ENCODE results near the gene STUM. TPM values are rescaled to one million over a fixed set of nuclear protein-coding genes. Genes with fewer than 3 reads are reported as not detected.

The STUM gene
- total and polyA plus RNA-seq, 10 of the 15 experiments (the other 5 are each of a cell fraction or from before 2014, with no cell fraction given), result under 0.01 to 0.15 (median 0.09) TPM; not detected in 5

DNA sequence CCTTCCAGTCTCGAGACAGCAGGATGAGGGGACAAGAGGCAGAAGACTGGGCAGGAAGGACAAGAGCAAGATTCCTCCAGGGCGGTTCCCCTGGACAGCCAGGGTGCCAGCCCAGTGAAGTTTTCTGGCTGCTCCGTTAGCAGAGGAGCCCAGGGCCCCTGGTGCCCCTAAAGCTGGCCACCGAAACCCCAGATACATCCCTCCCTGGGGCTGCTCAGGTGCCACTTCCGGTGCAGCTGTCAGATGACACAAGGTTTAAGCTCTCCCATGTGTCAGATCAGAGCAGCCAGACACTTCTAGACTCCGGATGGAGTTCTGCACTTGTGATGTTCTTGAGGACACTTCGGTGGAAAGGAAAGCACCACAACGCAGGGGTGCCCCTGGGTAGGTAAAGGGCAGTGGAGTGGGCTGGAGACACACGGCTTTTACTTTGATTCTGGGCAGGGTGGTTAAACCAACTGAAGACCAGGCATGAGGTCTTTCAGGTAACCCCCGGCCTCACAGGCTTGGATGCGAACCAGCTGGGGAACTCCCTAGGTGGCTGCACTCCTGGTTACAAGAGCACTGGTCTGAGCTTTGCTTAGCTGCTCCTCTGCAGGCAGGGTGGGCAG lies 104.9 kb downstream of the STUM start (continued):
- TF ChIP-seq, protein P1, sequence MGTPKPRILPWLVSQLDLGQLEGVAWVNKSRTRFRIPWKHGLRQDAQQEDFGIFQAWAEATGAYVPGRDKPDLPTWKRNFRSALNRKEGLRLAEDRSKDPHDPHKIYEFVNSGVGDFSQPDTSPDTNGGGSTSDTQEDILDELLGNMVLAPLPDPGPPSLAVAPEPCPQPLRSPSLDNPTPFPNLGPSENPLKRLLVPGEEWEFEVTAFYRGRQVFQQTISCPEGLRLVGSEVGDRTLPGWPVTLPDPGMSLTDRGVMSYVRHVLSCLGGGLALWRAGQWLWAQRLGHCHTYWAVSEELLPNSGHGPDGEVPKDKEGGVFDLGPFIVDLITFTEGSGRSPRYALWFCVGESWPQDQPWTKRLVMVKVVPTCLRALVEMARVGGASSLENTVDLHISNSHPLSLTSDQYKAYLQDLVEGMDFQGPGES (IDR thresholded peaks at IDR 0.05), result no peak
- TF ChIP-seq, protein P2, sequence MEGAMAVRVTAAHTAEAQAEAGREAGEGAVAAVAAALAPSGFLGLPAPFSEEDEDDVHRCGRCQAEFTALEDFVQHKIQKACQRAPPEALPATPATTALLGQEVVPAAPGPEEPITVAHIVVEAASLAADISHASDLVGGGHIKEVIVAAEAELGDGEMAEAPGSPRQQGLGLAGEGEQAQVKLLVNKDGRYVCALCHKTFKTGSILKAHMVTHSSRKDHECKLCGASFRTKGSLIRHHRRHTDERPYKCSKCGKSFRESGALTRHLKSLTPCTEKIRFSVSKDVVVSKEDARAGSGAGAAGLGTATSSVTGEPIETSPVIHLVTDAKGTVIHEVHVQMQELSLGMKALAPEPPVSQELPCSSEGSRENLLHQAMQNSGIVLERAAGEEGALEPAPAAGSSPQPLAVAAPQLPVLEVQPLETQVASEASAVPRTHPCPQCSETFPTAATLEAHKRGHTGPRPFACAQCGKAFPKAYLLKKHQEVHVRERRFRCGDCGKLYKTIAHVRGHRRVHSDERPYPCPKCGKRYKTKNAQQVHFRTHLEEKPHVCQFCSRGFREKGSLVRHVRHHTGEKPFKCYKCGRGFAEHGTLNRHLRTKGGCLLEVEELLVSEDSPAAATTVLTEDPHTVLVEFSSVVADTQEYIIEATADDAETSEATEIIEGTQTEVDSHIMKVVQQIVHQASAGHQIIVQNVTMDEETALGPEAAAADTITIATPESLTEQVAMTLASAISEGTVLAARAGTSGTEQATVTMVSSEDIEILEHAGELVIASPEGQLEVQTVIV (IDR thresholded peaks at IDR 0.05; ENCODE audit: borderline replicate concordance, partially characterized antibody), result no peak
- no peak for TF ChIP-seq MTA2 (IDR thresholded peaks at IDR 0.05; ENCODE audit: low read depth)
- TF ChIP-seq, protein P3, sequence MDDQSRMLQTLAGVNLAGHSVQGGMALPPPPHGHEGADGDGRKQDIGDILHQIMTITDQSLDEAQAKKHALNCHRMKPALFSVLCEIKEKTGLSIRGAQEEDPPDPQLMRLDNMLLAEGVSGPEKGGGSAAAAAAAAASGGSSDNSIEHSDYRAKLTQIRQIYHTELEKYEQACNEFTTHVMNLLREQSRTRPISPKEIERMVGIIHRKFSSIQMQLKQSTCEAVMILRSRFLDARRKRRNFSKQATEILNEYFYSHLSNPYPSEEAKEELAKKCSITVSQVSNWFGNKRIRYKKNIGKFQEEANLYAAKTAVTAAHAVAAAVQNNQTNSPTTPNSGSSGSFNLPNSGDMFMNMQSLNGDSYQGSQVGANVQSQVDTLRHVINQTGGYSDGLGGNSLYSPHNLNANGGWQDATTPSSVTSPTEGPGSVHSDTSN (IDR thresholded peaks at IDR 0.05; ENCODE audit: insufficient replicate concordance, low read depth, low read length), result no peak
- TF ChIP-seq RUNX3 (IDR thresholded peaks at IDR 0.05; ENCODE audit: low read length), result peak; percentile 58
- 0 out of 2 replicates have a peak, but pooled peaks have one; percentile 43 for TF ChIP-seq GATAD2B (conservative IDR thresholded peaks at IDR 0.05; ENCODE audit: low read depth)
- TF ChIP-seq JUNB (IDR thresholded peaks at IDR 0.05), result no peak
- no peak for TF ChIP-seq KDM1A (IDR thresholded peaks at IDR 0.05; ENCODE audit: borderline replicate concordance)
- TF ChIP-seq, protein P4, sequence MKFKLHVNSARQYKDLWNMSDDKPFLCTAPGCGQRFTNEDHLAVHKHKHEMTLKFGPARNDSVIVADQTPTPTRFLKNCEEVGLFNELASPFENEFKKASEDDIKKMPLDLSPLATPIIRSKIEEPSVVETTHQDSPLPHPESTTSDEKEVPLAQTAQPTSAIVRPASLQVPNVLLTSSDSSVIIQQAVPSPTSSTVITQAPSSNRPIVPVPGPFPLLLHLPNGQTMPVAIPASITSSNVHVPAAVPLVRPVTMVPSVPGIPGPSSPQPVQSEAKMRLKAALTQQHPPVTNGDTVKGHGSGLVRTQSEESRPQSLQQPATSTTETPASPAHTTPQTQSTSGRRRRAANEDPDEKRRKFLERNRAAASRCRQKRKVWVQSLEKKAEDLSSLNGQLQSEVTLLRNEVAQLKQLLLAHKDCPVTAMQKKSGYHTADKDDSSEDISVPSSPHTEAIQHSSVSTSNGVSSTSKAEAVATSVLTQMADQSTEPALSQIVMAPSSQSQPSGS (IDR thresholded peaks at IDR 0.05; ENCODE audit: low read length), result no peak
- TF ChIP-seq MEF2A (IDR thresholded peaks at IDR 0.05; ENCODE audit: insufficient read depth, low read depth, low read length), result no peak
- TF ChIP-seq ZSCAN29 (IDR thresholded peaks at IDR 0.05), result no peak
- TF ChIP-seq POLR2A (IDR thresholded peaks at IDR 0.05; ENCODE audit: low read depth, low read length), result no peak
- peak in 1 of 2 experiments; percentile 60; a peak in 2 of 4 replicates for TF ChIP-seq BHLHE40 (IDR thresholded peaks at IDR 0.05; ENCODE audit: borderline replicate concordance in 1 of 2, low read depth in 2 of 2, low read length in 1 of 2)
- TF ChIP-seq NFYA (IDR thresholded peaks at IDR 0.05; ENCODE audit: borderline replicate concordance, low read depth, low read length), result no peak
- TF ChIP-seq ZNF384 (IDR thresholded peaks at IDR 0.05; ENCODE audit: borderline replicate concordance, low read depth, low read length), result no peak
- no peak for TF ChIP-seq YY1 (IDR thresholded peaks at IDR 0.05; ENCODE audit: low read depth, low read length)
- TF ChIP-seq, protein P5, sequence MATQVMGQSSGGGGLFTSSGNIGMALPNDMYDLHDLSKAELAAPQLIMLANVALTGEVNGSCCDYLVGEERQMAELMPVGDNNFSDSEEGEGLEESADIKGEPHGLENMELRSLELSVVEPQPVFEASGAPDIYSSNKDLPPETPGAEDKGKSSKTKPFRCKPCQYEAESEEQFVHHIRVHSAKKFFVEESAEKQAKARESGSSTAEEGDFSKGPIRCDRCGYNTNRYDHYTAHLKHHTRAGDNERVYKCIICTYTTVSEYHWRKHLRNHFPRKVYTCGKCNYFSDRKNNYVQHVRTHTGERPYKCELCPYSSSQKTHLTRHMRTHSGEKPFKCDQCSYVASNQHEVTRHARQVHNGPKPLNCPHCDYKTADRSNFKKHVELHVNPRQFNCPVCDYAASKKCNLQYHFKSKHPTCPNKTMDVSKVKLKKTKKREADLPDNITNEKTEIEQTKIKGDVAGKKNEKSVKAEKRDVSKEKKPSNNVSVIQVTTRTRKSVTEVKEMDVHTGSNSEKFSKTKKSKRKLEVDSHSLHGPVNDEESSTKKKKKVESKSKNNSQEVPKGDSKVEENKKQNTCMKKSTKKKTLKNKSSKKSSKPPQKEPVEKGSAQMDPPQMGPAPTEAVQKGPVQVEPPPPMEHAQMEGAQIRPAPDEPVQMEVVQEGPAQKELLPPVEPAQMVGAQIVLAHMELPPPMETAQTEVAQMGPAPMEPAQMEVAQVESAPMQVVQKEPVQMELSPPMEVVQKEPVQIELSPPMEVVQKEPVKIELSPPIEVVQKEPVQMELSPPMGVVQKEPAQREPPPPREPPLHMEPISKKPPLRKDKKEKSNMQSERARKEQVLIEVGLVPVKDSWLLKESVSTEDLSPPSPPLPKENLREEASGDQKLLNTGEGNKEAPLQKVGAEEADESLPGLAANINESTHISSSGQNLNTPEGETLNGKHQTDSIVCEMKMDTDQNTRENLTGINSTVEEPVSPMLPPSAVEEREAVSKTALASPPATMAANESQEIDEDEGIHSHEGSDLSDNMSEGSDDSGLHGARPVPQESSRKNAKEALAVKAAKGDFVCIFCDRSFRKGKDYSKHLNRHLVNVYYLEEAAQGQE (IDR thresholded peaks at IDR 0.05; ENCODE audit: low read depth, low read length), result no peak
- TF ChIP-seq ESRRA (IDR thresholded peaks at IDR 0.05; ENCODE audit: low read length), result no peak
- TF ChIP-seq MYB (IDR thresholded peaks at IDR 0.05; ENCODE audit: borderline replicate concordance, low read depth, low read length), result no peak
- TF ChIP-seq POU2F2 (IDR thresholded peaks at IDR 0.05; ENCODE audit: borderline replicate concordance, low read depth, low read length), result no peak
- no peak for TF ChIP-seq TARDBP (IDR thresholded peaks at IDR 0.05; ENCODE audit: borderline replicate concordance)
- TF ChIP-seq PML (IDR thresholded peaks at IDR 0.05; ENCODE audit: low read length), result no peak
